HepG2 (cell line): ENCODE data around the gene WWP2. TPM values are rescaled to one million over a fixed set of nuclear protein-coding genes. Genes with fewer than 3 reads are reported as not detected.

Experiments used
- DZIP1 ChIP-seq: sonication (generic); formaldehyde crosslinking; IDR thresholded peaks from 2 replicates; pipeline ENCODE4 v1.5.0; 2020; ENCODE audit warnings: mild to moderate bottlenecking, missing genetic modification reagents
- EZH2 ChIP-seq: conservative IDR thresholded peaks from 2 replicates; pipeline ENCODE4 v1.6.1; 2012; ENCODE audit warnings: mild to moderate bottlenecking, low read depth, low read length, moderate library complexity
- FOSL2 ChIP-seq: sonication (generic); formaldehyde crosslinking; IDR thresholded peaks from 2 replicates; pipeline ENCODE4 v1.4.0; 2020; ENCODE audit warnings: missing genetic modification reagents
- MAX ChIP-seq: IDR thresholded peaks from 2 replicates; pipeline ENCODE4 v1.6.1; 2012; ENCODE audit warnings: inconsistent platforms
- NCOR1 ChIP-seq: fragments of 200-600 bp; sonication (generic); IDR thresholded peaks from 2 replicates; pipeline ENCODE4 v1.7.0; 2017; ENCODE audit warnings: antibody characterized with exemption, low read length, borderline replicate concordance
- PHF20 ChIP-seq: sonication (generic); formaldehyde crosslinking; IDR thresholded peaks from 2 replicates; pipeline ENCODE4 v1.5.0; 2020; ENCODE audit warnings: mild to moderate bottlenecking, missing genetic modification reagents
- SKI ChIP-seq: fragments of 450-650 bp; IDR thresholded peaks from one replicate; pipeline ENCODE4 v1.6.1; 2018; ENCODE audit warnings: mild to moderate bottlenecking; ENCODE audit not compliant: partially characterized antibody
- SNAI1 ChIP-seq: sonication (generic); formaldehyde crosslinking; IDR thresholded peaks from 2 replicates; pipeline ENCODE4 v1.5.0; 2020; ENCODE audit warnings: mild to moderate bottlenecking, missing genetic modification reagents, borderline replicate concordance
- SOX6 ChIP-seq, 2 experiments: fragments of 450-650 bp in 1 of 2; sonication (generic) in 1 of 2; formaldehyde crosslinking in 1 of 2; IDR thresholded peaks; 2 replicates each; pipeline versions ENCODE4 v1.4.0 to v1.6.1; 2017 to 2020; ENCODE audit warnings: antibody characterized with exemption in 1 of 2, mild to moderate bottlenecking in 1 of 2, missing genetic modification reagents in 1 of 2
- U2AF1 ChIP-seq: fragments of 200-400 bp; formaldehyde crosslinking; optimal IDR thresholded peaks from 2 replicates; pipeline ENCODE3; 2017; ENCODE audit warnings: mild to moderate bottlenecking, low read depth, low read length
- WIZ ChIP-seq: sonication (generic); formaldehyde crosslinking; IDR thresholded peaks from 2 replicates; pipeline ENCODE4 v1.5.1; 2020; ENCODE audit warnings: mild to moderate bottlenecking, missing genetic modification reagents
- ZFP82 ChIP-seq: sonication (generic); formaldehyde crosslinking; IDR thresholded peaks from 2 replicates; pipeline ENCODE4 v1.5.1; 2020; ENCODE audit warnings: mild to moderate bottlenecking, missing genetic modification reagents, borderline replicate concordance
- ZNF333 ChIP-seq: sonication (generic); formaldehyde crosslinking; IDR thresholded peaks from 2 replicates; pipeline ENCODE4 v1.4.0; 2020; ENCODE audit warnings: mild to moderate bottlenecking, missing genetic modification reagents, borderline replicate concordance
- ZNF546 ChIP-seq: sonication (generic); formaldehyde crosslinking; conservative IDR thresholded peaks from 2 replicates; pipeline ENCODE4 v1.8.1; 2023; ENCODE audit warnings: mild to moderate bottlenecking, missing genetic modification reagents
- ZNF564 ChIP-seq: sonication (generic); formaldehyde crosslinking; IDR thresholded peaks from 2 replicates; pipeline ENCODE4 v1.8.1; 2023; ENCODE audit warnings: mild to moderate bottlenecking, missing genetic modification reagents
- ZNF605 ChIP-seq: sonication (generic); formaldehyde crosslinking; IDR thresholded peaks from 2 replicates; pipeline ENCODE4 v1.8.0; 2022; ENCODE audit warnings: mild to moderate bottlenecking, missing genetic modification reagents
- ZNF678 ChIP-seq: sonication (generic); formaldehyde crosslinking; IDR thresholded peaks from 2 replicates; pipeline ENCODE4 v1.4.0; 2020; ENCODE audit warnings: mild to moderate bottlenecking, missing genetic modification reagents
- ZNF720 ChIP-seq: sonication (generic); formaldehyde crosslinking; IDR thresholded peaks from 2 replicates; pipeline ENCODE4 v1.4.0; 2020; ENCODE audit warnings: missing genetic modification reagents
- polyA plus RNA-seq, 8 experiments: library from polyadenylated mRNA; depleted of rRNA in 3 of 8; stranded (reverse) in 7 of 8; unstranded in 1 of 8; fragments of >200 nt; fragmentation: Illumina TruSeq in 4 of 8; extraction: Trizol in 4 of 8; gene quantifications; 2 replicates each; pipeline versions ENCODE4 v1.2.1 to v1.2.3, GENCODE V29; 2011 to 2016; ENCODE audit warnings: low read depth in 4 of 8, missing spikeins in 1 of 8, mixed read lengths in 1 of 8; ENCODE audit not compliant: insufficient read depth in 1 of 8
- total RNA-seq, 5 experiments: library from RNA; depleted of rRNA; stranded (reverse); fragments of >200 nt; fragmentation: Illumina TruSeq; extraction: Trizol; gene quantifications; 2 replicates each; pipeline ENCODE4 v1.2.3, GENCODE V29; 2016; ENCODE audit warnings: low read depth in 1 of 5
- TF ChIP-seq, protein P1 (sequence below), 2 experiments: sonication (generic) in 1 of 2; formaldehyde crosslinking in 1 of 2; IDR thresholded peaks; 2 replicates each; pipeline versions ENCODE4 v1.4.0 to v1.6.1; 2018 to 2020; ENCODE audit warnings: missing genetic modification reagents in 2 of 2, borderline replicate concordance in 1 of 2, low read depth in 1 of 2, mild to moderate bottlenecking in 1 of 2, missing biosample characterization in 1 of 2
- TF ChIP-seq, protein P2 (sequence below): sonication (generic); formaldehyde crosslinking; IDR thresholded peaks from 2 replicates; pipeline ENCODE4 v1.8.1; 2023; ENCODE audit warnings: mild to moderate bottlenecking, missing genetic modification reagents
- TF ChIP-seq, protein P3 (sequence below): sonication (generic); formaldehyde crosslinking; IDR thresholded peaks from 2 replicates; pipeline ENCODE4 v1.8.0; 2022; ENCODE audit warnings: missing genetic modification reagents, mild to moderate bottlenecking, borderline replicate concordance

WWP2 gene
- total and polyA plus RNA-seq, 2 of the 13 experiments (the other 11 are each of a cell fraction or from before 2014, with no cell fraction given), result 11.4 to 28.2 TPM

DNA sequence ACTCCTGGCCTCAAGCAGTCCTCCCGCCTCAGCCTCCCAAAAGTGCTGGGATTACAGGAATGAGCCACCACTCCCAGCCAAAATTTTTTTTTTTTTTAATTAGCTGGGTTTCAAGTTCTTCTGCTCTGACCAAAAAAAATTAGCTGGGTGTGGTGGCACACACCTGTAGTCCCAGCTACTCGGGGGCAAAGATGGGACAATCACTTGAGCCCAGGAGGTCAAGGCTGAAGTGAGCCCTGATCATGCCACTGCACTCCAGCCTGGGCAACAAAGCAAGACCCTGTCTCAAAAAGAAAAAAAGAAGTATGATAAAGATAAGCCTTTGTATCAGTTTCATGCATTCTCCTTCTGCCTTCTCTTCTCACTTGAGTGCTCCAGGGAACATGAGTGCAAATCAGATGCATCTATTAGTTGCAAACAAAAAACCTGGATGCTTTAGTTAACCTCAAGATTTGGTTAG, 37.7 kb upstream of the WWP2 start (continued):
- no peak for TF ChIP-seq SNAI1 (CRISPR knock-in tag)
- TF ChIP-seq DZIP1, result 0 out of 2 replicates have a peak, but pooled peaks have one; percentile 57
- TF ChIP-seq WIZ (CRISPR knock-in tag), result 0 out of 2 replicates have a peak, but pooled peaks have one; percentile 26
- no peak for TF ChIP-seq SKI
- TF ChIP-seq, protein P1, sequence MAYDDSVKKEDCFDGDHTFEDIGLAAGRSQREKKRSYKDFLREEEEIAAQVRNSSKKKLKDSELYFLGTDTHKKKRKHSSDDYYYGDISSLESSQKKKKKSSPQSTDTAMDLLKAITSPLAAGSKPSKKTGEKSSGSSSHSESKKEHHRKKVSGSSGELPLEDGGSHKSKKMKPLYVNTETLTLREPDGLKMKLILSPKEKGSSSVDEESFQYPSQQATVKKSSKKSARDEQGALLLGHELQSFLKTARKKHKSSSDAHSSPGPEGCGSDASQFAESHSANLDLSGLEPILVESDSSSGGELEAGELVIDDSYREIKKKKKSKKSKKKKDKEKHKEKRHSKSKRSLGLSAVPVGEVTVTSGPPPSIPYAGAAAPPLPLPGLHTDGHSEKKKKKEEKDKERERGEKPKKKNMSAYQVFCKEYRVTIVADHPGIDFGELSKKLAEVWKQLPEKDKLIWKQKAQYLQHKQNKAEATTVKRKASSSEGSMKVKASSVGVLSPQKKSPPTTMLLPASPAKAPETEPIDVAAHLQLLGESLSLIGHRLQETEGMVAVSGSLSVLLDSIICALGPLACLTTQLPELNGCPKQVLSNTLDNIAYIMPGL (CRISPR knock-in tag; IDR thresholded peaks at IDR 0.05; ENCODE audit: borderline replicate concordance in 1 of 2, low read depth in 1 of 2), result no peak
- no peak for TF ChIP-seq ZNF333 (CRISPR knock-in tag)
- TF ChIP-seq, protein P2, sequence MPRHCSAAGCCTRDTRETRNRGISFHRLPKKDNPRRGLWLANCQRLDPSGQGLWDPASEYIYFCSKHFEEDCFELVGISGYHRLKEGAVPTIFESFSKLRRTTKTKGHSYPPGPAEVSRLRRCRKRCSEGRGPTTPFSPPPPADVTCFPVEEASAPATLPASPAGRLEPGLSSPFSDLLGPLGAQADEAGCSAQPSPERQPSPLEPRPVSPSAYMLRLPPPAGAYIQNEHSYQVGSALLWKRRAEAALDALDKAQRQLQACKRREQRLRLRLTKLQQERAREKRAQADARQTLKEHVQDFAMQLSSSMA (CRISPR knock-in tag), result 0 out of 2 replicates have a peak, but pooled peaks have one; percentile 2
- TF ChIP-seq ZNF546 (CRISPR knock-in tag), result 0 out of 2 replicates have a peak, but pooled peaks have one; percentile 45
- TF ChIP-seq PHF20, result 0 out of 2 replicates have a peak, but pooled peaks have one; percentile 8
- TF ChIP-seq NCOR1, result no peak
- no peak for TF ChIP-seq EZH2
- no peak for TF ChIP-seq U2AF1
- no peak for TF ChIP-seq MAX
- TF ChIP-seq ZFP82 (CRISPR knock-in tag), result no peak
- no peak for TF ChIP-seq SOX6 (IDR thresholded peaks at IDR 0.05)
- no peak for TF ChIP-seq SOX6 (CRISPR knock-in tag; IDR thresholded peaks at IDR 0.05)
- no peak for TF ChIP-seq ZNF678 (CRISPR knock-in tag)
- no peak for TF ChIP-seq FOSL2 (CRISPR knock-in tag)
- TF ChIP-seq, protein P3, sequence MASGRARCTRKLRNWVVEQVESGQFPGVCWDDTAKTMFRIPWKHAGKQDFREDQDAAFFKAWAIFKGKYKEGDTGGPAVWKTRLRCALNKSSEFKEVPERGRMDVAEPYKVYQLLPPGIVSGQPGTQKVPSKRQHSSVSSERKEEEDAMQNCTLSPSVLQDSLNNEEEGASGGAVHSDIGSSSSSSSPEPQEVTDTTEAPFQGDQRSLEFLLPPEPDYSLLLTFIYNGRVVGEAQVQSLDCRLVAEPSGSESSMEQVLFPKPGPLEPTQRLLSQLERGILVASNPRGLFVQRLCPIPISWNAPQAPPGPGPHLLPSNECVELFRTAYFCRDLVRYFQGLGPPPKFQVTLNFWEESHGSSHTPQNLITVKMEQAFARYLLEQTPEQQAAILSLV (CRISPR knock-in tag), result no peak
- no peak for TF ChIP-seq ZNF720 (CRISPR knock-in tag)
- 0 out of 2 replicates have a peak, but pooled peaks have one; percentile 36 for TF ChIP-seq ZNF564 (CRISPR knock-in tag)
- no peak; the same call in 1 of the 2 replicates for TF ChIP-seq ZNF605 (CRISPR knock-in tag)
